HepG2 (cell line): Measurements from ENCODE around the gene GSDMA. TPM values are rescaled to one million over a fixed set of nuclear protein-coding genes. Genes with fewer than 3 reads are reported as not detected.

Source experiments
- ASH2L ChIP-seq: fragments of 300-600, 200-600 bp; sonication (generic); IDR thresholded peaks from 2 replicates; pipeline ENCODE4 v1.7.0; 2017; ENCODE audit warnings: low read depth, mild to moderate bottlenecking, moderate library complexity, mixed read lengths, low read length; ENCODE audit not compliant: insufficient read length
- E2F2 ChIP-seq: sonication (generic); formaldehyde crosslinking; IDR thresholded peaks from 2 replicates; pipeline ENCODE4 v1.4.0; 2020; ENCODE audit warnings: missing genetic modification reagents, borderline replicate concordance
- ELK4 ChIP-seq: sonication (generic); formaldehyde crosslinking; IDR thresholded peaks from 2 replicates; pipeline ENCODE4 v1.9.0; 2021; ENCODE audit warnings: missing genetic modification reagents, borderline replicate concordance
- FOXA3 ChIP-seq: IDR thresholded peaks from 2 replicates; pipeline ENCODE4 v1.6.1; 2016; ENCODE audit warnings: missing genetic modification reagents, missing compliant biosample characterization
- IRF2 ChIP-seq: IDR thresholded peaks from 2 replicates; pipeline ENCODE4 v1.6.1; 2018; ENCODE audit warnings: missing genetic modification reagents, missing compliant biosample characterization
- KDM6A ChIP-seq: IDR thresholded peaks from 2 replicates; pipeline ENCODE4 v1.6.1; 2016; ENCODE audit warnings: low read depth
- MED1 ChIP-seq: sonication (generic); formaldehyde crosslinking; IDR thresholded peaks from 2 replicates; pipeline ENCODE4 v1.4.0; 2020; ENCODE audit warnings: missing genetic modification reagents
- NCOA1 ChIP-seq: sonication (generic); formaldehyde crosslinking; IDR thresholded peaks from 2 replicates; pipeline ENCODE4 v1.9.0; 2021; ENCODE audit warnings: missing genetic modification reagents
- NFE2L2 ChIP-seq: fragments of 150-350 bp; IDR thresholded peaks from 2 replicates; pipeline ENCODE4 v1.6.1; 2014; ENCODE audit warnings: low read length
- NR2F6 ChIP-seq, 2 experiments: IDR thresholded peaks; 2 replicates each; pipeline ENCODE4 v1.6.1; 2016; ENCODE audit warnings: antibody characterized with exemption in 1 of 2, mild to moderate bottlenecking in 1 of 2
- RFXAP ChIP-seq: sonication (generic); formaldehyde crosslinking; IDR thresholded peaks from 2 replicates; pipeline ENCODE4 v1.4.0; 2020; ENCODE audit warnings: missing genetic modification reagents, borderline replicate concordance
- SAP130 ChIP-seq: IDR thresholded peaks from 2 replicates; pipeline ENCODE4 v1.6.1; 2016; ENCODE audit warnings: low read depth
- SOX13 ChIP-seq, 3 experiments: fragments of 450-650 bp in 1 of 3; sonication (generic) in 1 of 3; formaldehyde crosslinking in 1 of 3; IDR thresholded peaks in 2 of 3; conservative IDR thresholded peaks in 1 of 3; 2 replicates each; pipeline versions ENCODE4 v1.5.0 to v1.6.1; 2016 to 2020; ENCODE audit warnings: antibody characterized with exemption in 1 of 3, mild to moderate bottlenecking in 1 of 3, missing compliant biosample characterization in 1 of 3, missing genetic modification reagents in 1 of 3, moderate library complexity in 1 of 3
- STAG1 ChIP-seq: sonication (generic); formaldehyde crosslinking; IDR thresholded peaks from 2 replicates; pipeline ENCODE4 v1.4.0; 2020; ENCODE audit warnings: missing genetic modification reagents
- ZIK1 ChIP-seq: sonication (generic); formaldehyde crosslinking; IDR thresholded peaks from 2 replicates; pipeline ENCODE4 v1.5.0; 2020; ENCODE audit warnings: mild to moderate bottlenecking, low read depth, missing genetic modification reagents, borderline replicate concordance
- ZNF124 ChIP-seq: sonication (generic); formaldehyde crosslinking; IDR thresholded peaks from 2 replicates; pipeline ENCODE4 v1.4.0; 2020; ENCODE audit warnings: missing genetic modification reagents
- ZNF430 ChIP-seq: sonication (generic); formaldehyde crosslinking; IDR thresholded peaks from 2 replicates; pipeline ENCODE4 v1.9.0; 2021; ENCODE audit warnings: mild to moderate bottlenecking, missing genetic modification reagents
- ZNF446 ChIP-seq: sonication (generic); formaldehyde crosslinking; IDR thresholded peaks from 2 replicates; pipeline ENCODE4 v1.5.0; 2020; ENCODE audit warnings: mild to moderate bottlenecking, missing genetic modification reagents
- ZNF580 ChIP-seq: IDR thresholded peaks from 2 replicates; pipeline ENCODE4 v1.6.1; 2016; ENCODE audit warnings: low read depth, borderline replicate concordance
- polyA plus RNA-seq, 8 experiments: library from polyadenylated mRNA; depleted of rRNA in 3 of 8; stranded (reverse) in 7 of 8; unstranded in 1 of 8; fragments of >200 nt; fragmentation: Illumina TruSeq in 4 of 8; extraction: Trizol in 4 of 8; gene quantifications; 2 replicates each; pipeline versions ENCODE4 v1.2.1 to v1.2.3, GENCODE V29; 2011 to 2016; ENCODE audit warnings: low read depth in 4 of 8, missing spikeins in 1 of 8, mixed read lengths in 1 of 8; ENCODE audit not compliant: insufficient read depth in 1 of 8
- total RNA-seq, 5 experiments: library from RNA; depleted of rRNA; stranded (reverse); fragments of >200 nt; fragmentation: Illumina TruSeq; extraction: Trizol; gene quantifications; 2 replicates each; pipeline ENCODE4 v1.2.3, GENCODE V29; 2016; ENCODE audit warnings: low read depth in 1 of 5
- TF ChIP-seq, protein P1 (sequence below): sonication (generic); formaldehyde crosslinking; IDR thresholded peaks from 2 replicates; pipeline ENCODE4 v1.4.0; 2020; ENCODE audit warnings: missing genetic modification reagents
- TF ChIP-seq, protein P2 (sequence below): sonication (generic); formaldehyde crosslinking; IDR thresholded peaks from 2 replicates; pipeline ENCODE4 v1.4.0; 2020; ENCODE audit warnings: mild to moderate bottlenecking, low read depth, missing genetic modification reagents
- TF ChIP-seq, protein P3 (sequence below): IDR thresholded peaks from 2 replicates; pipeline ENCODE4 v1.6.1; 2016; ENCODE audit warnings: control low read depth

Gene GSDMA
- total and polyA plus RNA-seq, 2 of the 13 experiments (the other 11 are each of a cell fraction or from before 2014, with no cell fraction given): not detected

DNA sequence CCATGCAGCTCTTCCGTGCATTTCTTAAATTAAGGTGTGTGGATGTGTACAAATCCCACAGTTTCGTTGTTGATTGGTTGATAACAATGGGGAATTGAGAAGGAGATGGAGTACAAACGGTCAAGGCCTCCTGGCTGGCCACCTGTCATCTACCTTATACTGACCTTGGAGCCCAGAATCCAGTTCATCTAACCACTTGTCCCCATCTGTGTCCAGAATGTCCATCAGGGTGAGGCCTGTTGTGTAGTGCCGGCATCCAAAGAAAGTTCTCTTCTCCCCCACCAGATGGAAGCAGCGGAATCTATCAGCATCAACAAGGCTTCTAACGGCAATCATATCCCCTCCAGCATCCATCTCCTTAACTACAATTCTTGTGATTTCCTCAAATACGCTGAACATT, 45.9 kb upstream of the GSDMA start (continued):
- TF ChIP-seq E2F2 (CRISPR knock-in tag): no peak
- TF ChIP-seq ZNF430: 0 out of 2 replicates have a peak, but pooled peaks have one; percentile 24
- no peak for TF ChIP-seq ZIK1
- TF ChIP-seq, protein P1, sequence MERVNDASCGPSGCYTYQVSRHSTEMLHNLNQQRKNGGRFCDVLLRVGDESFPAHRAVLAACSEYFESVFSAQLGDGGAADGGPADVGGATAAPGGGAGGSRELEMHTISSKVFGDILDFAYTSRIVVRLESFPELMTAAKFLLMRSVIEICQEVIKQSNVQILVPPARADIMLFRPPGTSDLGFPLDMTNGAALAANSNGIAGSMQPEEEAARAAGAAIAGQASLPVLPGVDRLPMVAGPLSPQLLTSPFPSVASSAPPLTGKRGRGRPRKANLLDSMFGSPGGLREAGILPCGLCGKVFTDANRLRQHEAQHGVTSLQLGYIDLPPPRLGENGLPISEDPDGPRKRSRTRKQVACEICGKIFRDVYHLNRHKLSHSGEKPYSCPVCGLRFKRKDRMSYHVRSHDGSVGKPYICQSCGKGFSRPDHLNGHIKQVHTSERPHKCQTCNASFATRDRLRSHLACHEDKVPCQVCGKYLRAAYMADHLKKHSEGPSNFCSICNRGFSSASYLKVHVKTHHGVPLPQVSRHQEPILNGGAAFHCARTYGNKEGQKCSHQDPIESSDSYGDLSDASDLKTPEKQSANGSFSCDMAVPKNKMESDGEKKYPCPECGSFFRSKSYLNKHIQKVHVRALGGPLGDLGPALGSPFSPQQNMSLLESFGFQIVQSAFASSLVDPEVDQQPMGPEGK (CRISPR knock-in tag): no peak
- TF ChIP-seq STAG1 (CRISPR knock-in tag): peak; percentile 75
- TF ChIP-seq NR2F6 (IDR thresholded peaks at IDR 0.05): no peak
- peak; percentile 40; the same call in 1 of the 2 replicates for TF ChIP-seq NR2F6 (CRISPR knock-in tag; IDR thresholded peaks at IDR 0.05)
- TF ChIP-seq RFXAP (CRISPR knock-in tag): peak; percentile 91
- TF ChIP-seq SOX13 (IDR thresholded peaks at IDR 0.05): no peak
- TF ChIP-seq SOX13 (CRISPR knock-in tag; conservative IDR thresholded peaks at IDR 0.05 in 1 of 2, IDR thresholded peaks at IDR 0.05 in 1 of 2): 0 out of 4 replicates have a peak, but pooled peaks of 1 of the 2 experiments have one; percentile 6
- TF ChIP-seq ELK4 (CRISPR knock-in tag): no peak
- no peak for TF ChIP-seq NCOA1 (CRISPR knock-in tag)
- no peak for TF ChIP-seq ZNF446
- peak; percentile 37; the same call in 1 of the 2 replicates for TF ChIP-seq ZNF580 (CRISPR knock-in tag)
- TF ChIP-seq FOXA3 (CRISPR knock-in tag): 0 out of 2 replicates have a peak, but pooled peaks have one; percentile 42
- TF ChIP-seq NFE2L2: no peak
- no peak for TF ChIP-seq KDM6A
- TF ChIP-seq ZNF124: no peak
- TF ChIP-seq, protein P2, sequence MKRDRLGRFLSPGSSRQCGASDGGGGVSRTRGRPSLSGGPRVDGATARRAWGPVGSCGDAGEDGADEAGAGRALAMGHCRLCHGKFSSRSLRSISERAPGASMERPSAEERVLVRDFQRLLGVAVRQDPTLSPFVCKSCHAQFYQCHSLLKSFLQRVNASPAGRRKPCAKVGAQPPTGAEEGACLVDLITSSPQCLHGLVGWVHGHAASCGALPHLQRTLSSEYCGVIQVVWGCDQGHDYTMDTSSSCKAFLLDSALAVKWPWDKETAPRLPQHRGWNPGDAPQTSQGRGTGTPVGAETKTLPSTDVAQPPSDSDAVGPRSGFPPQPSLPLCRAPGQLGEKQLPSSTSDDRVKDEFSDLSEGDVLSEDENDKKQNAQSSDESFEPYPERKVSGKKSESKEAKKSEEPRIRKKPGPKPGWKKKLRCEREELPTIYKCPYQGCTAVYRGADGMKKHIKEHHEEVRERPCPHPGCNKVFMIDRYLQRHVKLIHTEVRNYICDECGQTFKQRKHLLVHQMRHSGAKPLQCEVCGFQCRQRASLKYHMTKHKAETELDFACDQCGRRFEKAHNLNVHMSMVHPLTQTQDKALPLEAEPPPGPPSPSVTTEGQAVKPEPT (CRISPR knock-in tag): no peak
- TF ChIP-seq ASH2L: peak; percentile 40
- TF ChIP-seq SAP130 (CRISPR knock-in tag): peak; percentile 27
- TF ChIP-seq, protein P3, sequence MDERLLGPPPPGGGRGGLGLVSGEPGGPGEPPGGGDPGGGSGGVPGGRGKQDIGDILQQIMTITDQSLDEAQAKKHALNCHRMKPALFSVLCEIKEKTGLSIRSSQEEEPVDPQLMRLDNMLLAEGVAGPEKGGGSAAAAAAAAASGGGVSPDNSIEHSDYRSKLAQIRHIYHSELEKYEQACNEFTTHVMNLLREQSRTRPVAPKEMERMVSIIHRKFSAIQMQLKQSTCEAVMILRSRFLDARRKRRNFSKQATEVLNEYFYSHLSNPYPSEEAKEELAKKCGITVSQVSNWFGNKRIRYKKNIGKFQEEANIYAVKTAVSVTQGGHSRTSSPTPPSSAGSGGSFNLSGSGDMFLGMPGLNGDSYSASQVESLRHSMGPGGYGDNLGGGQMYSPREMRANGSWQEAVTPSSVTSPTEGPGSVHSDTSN (CRISPR knock-in tag): 0 out of 2 replicates have a peak, but pooled peaks have one; percentile 20
- TF ChIP-seq MED1 (CRISPR knock-in tag): peak; percentile 55; the same call in 1 of the 2 replicates
- 0 out of 2 replicates have a peak, but pooled peaks have one; percentile 51 for TF ChIP-seq IRF2
